ENCODE measurements around the gene KRTAP12-2.
A peak's percentile ranks its signal among the peaks of the same experiment; 100 is the strongest.

The KRTAP12-2 gene, protein sequence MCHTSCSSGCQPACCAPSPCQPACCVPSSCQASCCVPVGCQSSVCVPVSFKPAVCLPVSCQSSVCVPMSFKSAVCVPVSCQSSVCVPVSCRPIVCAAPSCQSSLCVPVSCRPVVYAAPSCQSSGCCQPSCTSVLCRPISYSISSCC

DNA sequence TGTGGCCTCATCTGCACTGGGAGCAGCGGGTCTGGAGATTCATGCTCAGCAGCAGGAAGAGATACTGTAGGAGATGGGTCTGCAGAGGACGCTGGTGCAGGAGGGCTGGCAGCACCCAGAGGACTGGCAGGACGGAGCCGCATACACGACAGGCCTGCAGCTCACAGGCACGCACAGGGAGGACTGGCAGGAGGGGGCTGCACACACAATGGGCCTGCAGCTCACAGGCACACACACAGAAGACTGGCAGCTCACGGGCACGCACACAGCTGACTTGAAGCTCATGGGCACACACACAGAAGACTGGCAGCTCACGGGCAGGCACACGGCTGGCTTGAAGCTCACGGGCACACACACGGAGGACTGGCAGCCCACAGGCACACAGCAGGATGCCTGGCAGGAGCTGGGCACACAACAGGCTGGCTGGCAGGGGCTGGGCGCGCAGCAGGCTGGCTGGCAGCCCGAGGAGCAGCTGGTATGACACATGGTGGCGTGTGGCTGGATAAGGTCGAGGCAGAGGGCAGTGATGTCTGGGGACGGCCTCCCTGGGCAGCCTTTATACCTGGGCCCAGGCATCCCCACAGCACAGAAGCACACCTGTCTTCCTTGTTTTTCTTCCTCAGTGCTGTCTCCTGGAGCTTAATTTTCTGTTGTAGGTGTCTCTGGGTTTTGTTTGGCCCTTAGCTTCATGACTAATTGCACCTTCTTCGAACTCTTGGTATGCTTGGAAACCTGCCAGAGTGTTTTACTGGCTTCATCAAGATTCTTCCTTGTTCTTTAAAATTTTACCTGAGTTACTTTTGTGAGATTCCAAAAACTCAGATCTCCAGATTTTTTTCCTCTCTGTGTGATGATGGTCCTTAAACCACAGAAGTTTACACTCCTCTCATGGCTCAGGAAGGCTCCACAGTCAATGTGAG lies at the start of gene KRTAP12-2:
Gene KRTAP12-2 (minus strand): TSS at position 527 of the 920 bp plus-strand sequence. CDS start 41 bp downstream, at position 486.
- DNase-seq, result no peak

GRCh38 chr21:44714905-44715304 lies 48.2 kb upstream of the KRTAP12-2 start:
- no peak for DNase-seq

DNA sequence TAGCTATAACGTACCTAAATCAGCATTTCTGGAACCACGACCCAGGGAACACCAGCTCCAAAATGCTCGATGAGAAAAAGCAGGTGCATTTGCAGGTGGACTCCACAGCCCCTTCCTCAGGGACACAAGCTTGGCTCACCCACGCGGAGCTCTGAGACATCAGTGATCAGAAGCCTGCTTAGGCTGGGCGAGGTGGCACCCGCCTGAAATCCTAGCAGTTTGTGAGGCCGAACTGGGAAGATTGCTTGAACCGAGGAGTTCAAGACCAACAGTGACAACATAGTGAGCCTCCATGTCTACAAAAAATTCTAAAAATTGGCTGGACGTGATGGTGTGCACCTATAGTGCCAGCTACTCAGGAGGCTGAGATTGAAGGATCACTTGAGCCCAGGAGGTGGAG lies 47.1 kb upstream of the KRTAP12-2 start:
- DNase-seq, result no peak

DNA sequence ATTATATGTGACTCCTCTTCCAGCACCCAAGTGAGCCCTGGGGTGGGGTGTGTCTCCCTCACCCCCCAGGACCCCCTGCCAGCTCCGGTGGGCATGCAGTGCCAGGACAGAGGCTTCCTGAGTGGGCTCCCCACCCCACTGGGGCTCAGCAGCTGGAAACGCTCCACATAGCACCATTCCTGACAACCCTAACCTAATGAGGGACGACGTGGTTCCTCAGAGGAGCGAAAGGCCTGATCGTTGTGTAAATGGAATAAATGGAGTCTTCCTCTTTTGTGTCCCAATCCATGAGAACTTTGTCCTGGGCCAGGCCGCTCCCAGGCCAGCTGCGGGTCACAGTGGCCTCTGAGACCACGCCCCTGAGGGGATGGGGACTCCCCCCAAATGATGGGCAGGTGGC lies 46.4 kb upstream of the KRTAP12-2 start:
- DNase-seq, result peak; percentile 7

DNA sequence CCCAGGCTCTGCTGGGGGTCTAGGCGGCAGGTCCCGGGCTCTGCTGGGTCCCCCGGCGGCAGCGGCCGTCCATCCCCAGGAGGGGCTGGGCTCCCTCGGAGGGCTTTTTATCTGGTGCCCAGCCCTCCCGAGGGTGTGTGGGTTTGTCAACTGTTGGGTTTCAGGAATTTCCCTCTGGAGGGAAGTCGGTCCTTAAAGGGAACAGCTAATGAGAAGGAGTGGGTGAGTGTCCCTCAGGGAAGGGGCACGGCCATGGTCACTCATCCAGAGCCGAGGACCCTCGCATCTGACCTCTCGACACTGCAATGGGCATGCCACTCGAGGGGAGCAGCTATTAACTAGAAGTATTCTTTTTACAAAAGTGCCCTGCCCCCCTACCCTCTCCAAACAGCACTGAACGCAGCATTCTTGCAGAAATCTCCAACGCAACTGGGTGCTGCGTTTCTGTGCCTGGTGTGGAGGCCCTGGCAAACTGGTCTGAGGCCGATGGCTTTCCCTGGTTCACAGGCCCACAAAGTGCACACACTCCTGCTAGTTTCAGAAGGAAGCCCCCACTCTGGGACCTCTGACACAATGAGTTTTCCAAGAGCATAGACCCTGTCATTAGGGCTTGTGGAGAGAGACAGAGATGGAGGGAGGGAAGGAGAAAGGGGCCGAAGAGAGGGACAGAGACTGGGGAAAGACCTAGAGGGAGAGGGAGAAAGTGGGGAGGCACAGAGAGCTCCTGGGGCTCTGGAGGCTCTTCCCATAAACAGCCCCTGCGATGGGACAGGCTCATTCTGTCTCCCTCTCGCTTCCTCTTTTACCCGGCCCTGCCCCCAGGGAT lies 45.7 kb upstream of the KRTAP12-2 start:
- DNase-seq, result peak; percentile 6

GRCh38 chr21:44711327-44712202 lies 44.8 kb upstream of the KRTAP12-2 start, which contains the start of gene TSPEAR:
TSPEAR (minus strand) TSS chr21:44711572; CDS start chr21:44711514, 58 bp downstream.
- DNase-seq, result no peak

DNA sequence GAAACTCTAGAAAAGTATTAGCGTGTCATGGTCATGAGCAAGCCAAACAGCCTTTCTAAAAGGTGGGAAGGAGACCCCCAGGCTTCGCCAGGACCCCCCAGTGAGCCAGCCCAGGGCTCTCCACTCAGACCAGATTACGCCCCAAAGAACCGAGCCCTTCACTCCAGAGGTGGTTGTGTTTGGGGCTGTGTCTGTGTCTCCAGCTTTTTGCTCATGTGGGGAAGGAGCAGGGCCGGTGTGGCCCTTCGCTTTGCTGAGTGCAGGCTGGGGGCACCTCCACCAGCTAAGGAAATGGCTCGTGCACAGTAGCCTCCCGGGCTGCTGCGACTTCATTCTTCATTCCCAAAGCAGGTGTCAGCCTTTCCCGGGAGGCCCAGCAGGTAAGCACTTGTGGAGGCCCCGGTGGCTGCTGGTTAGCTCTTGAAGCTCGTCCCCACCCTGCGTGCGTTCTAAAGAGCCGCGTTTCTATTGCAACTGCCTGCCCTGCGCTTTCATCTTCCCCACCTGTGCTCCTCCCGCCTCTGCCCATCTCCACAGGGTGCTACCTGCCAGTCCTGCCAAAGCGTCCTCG lies 44.1 kb upstream of the KRTAP12-2 start:
- peak; percentile 29 for DNase-seq

GRCh38 chr21:44710294-44710665 lies 43.6 kb upstream of the KRTAP12-2 start:
- DNase-seq, result peak; percentile 22

GRCh38 chr21:44709426-44710293 lies 42.9 kb upstream of the KRTAP12-2 start:
- DNase-seq, result peak; percentile 40

GRCh38 chr21:44708866-44709425 lies 42.2 kb upstream of the KRTAP12-2 start:
- DNase-seq, result no peak

DNA sequence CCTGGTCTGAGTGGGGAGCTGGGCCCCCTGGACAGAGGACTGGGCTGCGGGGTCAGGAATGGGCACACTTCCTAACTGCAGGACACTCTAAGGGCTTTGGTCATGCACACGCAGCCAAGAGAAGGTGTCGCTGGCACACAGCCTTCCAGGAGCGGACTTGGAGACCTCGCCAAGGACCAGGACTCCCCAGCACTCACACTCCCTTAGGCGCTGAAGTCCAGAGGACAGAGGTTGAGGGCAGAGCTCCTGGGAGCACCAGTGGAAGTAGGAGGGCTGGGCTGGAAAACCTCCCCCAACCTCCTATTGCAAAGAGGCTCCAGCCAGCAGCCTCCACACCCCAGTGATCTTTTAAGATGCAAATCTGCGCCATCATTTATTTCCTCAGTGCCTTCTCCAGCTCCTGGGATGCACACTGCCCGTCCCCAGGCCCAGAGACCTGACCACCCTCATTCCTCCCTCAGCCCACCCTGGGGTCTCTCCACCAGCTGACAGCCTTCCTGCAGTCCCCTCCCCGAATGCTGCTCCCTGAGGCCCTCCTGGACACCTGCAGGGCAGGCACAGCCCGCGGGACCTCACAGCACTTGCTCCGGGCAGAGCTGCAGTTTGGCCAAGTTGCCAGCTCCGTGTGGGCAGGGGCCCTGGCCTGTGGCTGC lies 41.6 kb upstream of the KRTAP12-2 start:
- DNase-seq, result no peak

DNA sequence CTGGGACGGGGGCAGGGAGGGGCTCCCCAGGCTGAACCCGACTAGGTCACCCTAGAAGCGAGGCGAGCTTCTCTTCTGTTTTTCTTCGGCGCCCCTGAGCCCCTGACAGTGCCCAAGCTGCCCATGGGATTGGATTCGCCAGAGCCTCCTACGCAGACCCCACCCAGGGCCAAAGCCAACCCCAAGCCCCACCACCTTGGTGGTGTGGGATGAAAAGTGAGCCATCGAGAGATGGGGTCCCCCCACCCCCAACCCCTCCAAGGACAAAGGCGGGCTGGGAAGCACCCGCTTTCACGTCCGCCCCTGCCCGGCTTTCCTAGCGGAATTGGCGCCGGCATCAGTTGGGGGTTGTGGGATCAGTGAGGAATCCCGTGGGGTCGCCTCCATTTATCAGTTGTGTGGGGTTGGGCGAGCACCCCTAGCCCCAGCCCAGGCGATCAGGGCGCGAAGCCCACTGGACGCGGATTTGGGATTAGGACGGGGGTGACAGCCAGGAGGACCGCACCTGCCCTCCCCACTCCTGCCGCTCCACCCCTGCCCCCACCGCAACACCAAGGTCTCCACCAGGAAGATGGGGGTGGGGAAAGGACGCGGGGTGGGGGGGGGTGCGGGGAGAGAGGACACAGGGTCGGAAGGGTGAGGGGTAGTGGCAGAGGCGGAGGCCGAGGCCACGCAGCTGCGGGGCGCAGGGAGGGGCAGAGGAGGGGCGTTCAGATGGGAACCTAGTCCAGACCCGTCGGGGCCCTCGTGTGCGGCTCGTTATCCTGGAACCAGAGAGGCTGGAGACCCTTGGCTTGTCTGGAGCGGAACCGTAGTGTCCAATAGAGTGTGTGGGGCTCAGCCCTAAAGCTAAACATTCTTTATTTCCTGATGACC lies 40.2 kb upstream of the KRTAP12-2 start:
- DNase-seq, result no peak

DNA sequence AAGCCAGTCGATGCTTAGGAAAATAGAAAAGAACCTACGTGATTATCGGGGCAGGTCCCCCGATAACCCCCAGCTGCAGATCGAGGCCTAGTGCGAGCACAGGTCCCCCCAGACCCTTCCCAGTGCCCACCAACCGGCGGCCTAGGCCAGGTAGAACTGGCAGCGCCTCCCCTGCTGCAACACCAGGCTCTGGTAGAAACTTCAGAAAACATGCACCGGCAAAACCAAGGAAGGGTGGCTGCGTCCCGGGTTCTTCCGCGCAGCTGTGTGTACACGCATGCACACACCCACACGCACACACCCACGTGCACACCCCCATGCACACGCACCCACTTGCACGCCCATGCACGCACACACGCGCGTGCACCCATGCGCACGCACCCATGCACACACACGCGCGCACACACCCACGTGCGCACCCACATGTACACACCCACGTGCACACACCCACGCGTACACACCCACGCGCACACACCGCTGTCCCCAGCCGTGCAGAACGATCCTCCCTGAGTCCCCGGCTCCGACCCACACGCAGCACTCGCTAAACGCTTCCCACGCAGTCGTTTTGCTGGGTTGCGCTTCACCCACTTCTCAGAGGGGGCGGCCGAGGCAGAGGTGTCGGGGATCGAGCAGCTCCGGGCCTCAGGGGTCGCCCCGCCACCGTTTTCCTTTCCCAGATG lies 39.4 kb upstream of the KRTAP12-2 start:
- no peak for DNase-seq

DNA sequence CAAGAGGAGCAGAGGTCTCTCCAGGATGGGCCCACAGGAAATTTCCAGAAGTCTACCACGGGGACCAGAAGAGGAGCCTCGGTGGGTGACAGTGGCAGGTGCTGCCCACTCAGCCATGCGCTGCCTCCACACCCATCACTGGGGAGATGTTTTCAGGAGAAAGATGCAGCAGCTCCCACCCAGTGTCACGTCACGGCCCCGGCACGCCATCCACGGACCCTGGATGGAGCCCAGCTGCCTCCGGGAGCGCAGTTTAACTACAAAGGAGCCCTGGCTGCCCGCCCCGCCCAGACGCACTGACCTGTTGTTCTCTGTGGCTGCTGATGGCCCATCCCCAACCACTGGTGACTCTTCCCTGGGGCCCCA lies 37.9 kb upstream of the KRTAP12-2 start:
- DNase-seq, result no peak

- DNase-seq, result no peak
These were observed 37.3 kb upstream of the KRTAP12-2 start for GRCh38 chr21:44703731-44704635.

GRCh38 chr21:44702973-44703730 lies 36.4 kb upstream of the KRTAP12-2 start:
- no peak for DNase-seq

All from activated T-cell treated with anti-CD3 and anti-CD28 coated beads, Interleukin-2, amount 50 U/mL, for 1 hour (primary cell).